ENCODE measurements around the gene CALHM3.

GRCh38 chr10:103495321-103495720, 16.3 kb upstream of the CALHM3 start:
- TF ChIP-seq EP300 (IDR thresholded peaks at IDR 0.05; ENCODE audit: borderline replicate concordance in 1 of 2, low read depth in 1 of 2, low read length in 1 of 2) (no peak), GABPA (IDR thresholded peaks at IDR 0.05; ENCODE audit: low read depth) (no peak), CHD2 (IDR thresholded peaks at IDR 0.05; ENCODE audit: low read length, partially characterized antibody) (no peak), CTCF (IDR thresholded peaks at IDR 0.05) (no peak), SMC3 (IDR thresholded peaks at IDR 0.05; ENCODE audit: low read depth, low read length) (no peak), POLR2AphosphoS5 (IDR thresholded peaks at IDR 0.05; ENCODE audit: low read depth, low read length) (no peak)
